ENCODE measurements around the gene UROS.

Gene UROS

DNA sequence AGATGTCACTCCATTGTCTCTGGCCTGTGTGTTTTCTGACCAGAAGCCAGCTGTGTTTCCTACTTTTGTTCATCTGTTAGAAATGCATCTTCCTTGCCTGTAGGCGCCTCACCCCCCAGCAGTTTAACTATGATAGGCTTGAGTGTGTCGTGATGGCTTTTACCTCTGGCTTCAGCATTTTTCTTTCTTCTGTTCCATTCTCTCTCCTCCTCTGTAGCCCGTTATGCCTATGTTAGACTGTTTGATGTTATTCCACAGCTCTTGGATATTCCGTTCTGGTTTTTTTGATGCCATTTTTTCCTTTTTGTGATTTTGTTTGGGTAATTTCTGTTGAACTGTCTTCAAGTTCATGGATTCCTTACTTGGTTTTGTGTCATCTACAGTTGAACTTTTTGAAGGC, 65.3 kb downstream of the UROS start:
- no peak for DNase-seq

DNA sequence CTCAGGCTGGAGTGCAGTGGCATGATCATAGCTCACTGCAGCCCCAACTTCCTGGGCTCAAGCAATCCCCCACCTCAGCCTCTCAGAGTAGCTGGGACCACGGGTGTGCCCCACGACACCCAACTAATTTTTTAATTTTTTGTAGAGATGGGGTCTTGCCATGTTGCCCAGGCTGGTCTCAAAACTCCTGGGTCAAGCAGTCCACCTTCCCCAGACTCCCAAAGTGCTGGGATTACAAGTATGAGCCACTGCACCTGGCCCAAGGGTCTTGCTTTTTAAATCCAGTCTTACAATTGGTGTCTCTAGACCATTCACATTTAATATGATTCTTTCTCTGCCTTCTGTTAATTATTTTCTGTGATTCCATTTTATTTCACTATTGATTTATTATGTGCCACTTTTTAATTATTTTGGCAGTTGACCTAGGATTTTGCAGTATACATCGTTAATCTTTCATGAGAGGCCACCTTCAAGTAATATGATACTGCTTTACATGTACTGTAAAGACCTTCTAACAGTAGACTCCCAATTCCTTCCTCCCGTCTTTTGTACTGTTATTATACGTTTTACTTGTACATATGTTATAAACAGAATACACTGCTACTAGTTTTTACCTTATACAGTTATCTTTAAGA, 66.1 kb downstream of the UROS start:
- no peak for DNase-seq

DNA sequence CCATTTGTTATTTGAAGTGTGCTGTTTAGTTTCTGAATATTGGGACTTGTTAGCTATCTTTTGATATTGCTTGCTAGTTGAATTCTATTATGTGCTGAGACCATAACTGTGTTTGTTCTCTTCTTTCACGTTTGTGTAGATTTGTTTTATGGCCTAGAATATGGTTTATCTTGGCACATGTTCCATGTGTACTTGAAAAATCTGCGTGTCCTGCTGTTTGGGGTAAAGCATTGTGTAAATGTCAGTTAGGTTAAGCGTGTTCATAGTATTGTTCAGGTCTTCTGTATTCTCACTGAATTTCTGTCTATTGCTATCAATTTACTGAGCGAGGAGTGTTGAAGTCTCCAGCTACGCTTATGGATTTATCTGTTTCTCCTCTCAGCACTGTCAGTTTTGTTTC, 66.9 kb downstream of the UROS start:
- DNase-seq: no peak

DNA sequence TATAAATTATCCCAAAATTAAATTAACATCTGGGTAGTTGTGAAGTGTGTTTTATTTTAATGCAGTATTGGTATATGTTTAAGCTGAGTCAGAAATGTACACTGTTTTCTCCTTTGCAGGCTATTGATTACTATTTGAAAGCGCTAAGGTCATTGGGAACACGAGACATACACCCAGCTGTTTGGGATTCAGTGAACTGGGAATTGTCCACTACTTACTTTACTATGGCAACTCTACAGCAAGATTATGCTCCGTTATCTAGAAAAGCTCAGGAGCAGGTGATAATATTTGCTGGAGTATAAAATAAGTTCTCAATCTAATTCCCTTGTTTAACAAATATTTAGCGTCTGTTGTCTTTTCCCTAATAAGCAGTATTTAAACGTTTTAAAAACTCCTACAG, 75.6 kb downstream of the UROS start:
- DNase-seq: no peak

DNA sequence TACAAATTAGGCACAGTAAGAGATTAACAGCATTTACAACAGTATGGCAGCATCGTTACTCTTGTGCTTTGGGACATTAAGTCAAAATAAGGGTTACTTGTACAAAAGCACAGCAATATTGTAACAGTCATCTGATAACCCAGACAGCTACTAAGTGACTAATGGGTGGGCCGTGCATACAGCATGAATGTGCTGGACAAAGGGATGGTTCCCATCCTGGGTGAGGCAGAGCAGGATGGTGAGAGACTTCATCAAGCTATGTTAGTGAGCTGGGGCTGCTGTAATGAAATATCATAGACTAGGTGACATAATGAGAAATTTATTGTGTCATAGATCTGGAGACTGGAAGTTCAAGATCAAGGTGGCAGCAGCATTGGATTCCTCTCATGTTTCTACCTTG, 78.1 kb downstream of the UROS start:
- DNase-seq: no peak

DNA sequence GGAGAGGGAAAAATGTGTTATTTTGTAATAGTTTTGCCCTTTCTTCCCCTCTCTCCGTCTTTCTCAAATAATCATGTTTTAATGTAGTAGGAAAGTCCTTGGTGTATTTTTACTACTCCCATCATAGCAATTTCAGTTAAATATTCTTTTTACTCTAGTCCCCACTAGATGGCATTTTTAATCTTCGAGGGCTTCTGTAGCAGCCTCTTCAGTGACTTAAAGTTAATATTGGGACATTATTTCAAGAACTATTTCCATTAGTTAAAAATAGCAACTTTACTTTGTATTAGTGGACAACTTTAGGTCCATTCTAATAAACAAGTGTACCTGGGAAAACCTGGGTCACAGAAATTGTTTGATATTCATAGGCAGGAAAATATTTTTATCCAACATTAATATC, 80.6 kb downstream of the UROS start:
- DNase-seq: no peak

DNA sequence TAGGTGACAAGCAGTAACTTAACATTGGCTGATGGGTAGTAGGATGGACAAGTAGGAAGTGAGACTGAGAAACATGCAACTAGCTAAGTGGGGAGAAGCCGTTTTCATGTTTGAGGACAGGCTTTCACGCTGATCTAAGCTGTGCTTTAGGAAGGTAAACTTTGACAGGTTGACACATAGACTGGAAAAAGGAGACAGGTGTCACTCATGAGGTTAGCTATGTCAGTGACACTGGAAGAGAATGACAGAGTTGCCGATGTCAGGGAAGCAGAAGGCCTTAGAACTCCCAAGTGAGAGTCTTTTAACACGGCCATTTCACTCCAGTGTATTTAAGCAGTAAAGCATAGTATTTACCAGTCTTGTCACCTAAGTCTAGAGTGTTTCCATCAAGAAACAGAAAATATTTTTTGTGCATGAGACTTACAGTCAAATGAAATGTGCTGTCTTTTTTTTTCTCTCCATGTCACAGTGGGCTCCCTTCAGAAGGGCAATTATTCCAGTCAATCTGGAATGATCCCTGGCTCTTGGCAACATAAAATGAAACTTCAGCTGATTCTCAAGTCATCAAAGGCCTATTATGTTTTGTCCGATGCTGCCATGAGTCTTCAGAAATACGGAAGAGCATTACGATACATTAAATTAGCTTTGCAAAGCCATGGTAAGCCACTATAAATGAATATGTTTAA, 82.9 kb downstream of the UROS start:
- no peak for DNase-seq
